Fibroblast of villous mesenchyme (primary cell): ENCODE measurements around the gene COL7A1. TPM values are rescaled to one million over a fixed set of nuclear protein-coding genes. Genes with fewer than 3 reads are reported as not detected.

Experiments used
- DNase-seq: peaks from one replicate; pipeline ENCODE4 v3.0.0-alpha.2; 2010; ENCODE audit warnings: low read depth
- H3K4me3 ChIP-seq: 2 replicates; pipeline ENCODE4 v1.5.1; 2011; ENCODE audit warnings: low read depth, mild to moderate bottlenecking, low read length
- total RNA-seq: library from RNA; depleted of rRNA; stranded (reverse); fragments of >200 nt; gene quantifications from 2 replicates; pipeline ENCODE4 v1.2.3, GENCODE V29; 2012
- TF ChIP-seq, protein P1 (sequence below): IDR thresholded peaks from 2 replicates; pipeline ENCODE4 v1.5.1; 2012; ENCODE audit warnings: low read depth, mild to moderate bottlenecking, low read length; ENCODE audit not compliant: insufficient read depth

COL7A1 gene
- total RNA-seq, 1 donor: 79.0 TPM

DNA sequence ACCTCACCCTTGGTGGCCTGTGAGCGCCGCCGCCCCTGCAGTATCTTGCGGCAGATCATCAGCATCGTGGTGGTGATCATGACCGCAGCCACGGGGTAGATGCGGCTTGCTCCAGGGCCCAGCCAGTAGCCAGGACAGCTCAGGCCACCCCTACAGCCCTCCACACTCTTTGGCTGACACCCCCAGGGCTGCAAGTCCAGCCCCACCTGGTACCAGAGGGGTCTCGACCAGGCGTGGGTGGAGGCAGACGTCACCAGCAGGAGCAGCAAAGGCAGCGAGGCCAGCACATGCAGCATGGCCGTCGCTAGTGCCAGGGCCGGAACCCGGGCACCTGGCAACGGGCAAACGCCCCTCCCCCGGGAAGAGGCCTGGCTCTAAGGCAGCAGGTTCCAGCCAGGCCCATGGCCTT lies 26.3 kb upstream of the COL7A1 start, which contains the start of gene TMEM89:
TSS of gene TMEM89 (minus strand) at position 309 of the 409 bp plus-strand sequence. CDS start at position 296, 13 bp downstream.
- DNase-seq: no peak
- no peak within 1 kb of the TSS for H3K4me3 ChIP-seq
- TF ChIP-seq, protein P1, sequence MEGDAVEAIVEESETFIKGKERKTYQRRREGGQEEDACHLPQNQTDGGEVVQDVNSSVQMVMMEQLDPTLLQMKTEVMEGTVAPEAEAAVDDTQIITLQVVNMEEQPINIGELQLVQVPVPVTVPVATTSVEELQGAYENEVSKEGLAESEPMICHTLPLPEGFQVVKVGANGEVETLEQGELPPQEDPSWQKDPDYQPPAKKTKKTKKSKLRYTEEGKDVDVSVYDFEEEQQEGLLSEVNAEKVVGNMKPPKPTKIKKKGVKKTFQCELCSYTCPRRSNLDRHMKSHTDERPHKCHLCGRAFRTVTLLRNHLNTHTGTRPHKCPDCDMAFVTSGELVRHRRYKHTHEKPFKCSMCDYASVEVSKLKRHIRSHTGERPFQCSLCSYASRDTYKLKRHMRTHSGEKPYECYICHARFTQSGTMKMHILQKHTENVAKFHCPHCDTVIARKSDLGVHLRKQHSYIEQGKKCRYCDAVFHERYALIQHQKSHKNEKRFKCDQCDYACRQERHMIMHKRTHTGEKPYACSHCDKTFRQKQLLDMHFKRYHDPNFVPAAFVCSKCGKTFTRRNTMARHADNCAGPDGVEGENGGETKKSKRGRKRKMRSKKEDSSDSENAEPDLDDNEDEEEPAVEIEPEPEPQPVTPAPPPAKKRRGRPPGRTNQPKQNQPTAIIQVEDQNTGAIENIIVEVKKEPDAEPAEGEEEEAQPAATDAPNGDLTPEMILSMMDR: no peak

DNA sequence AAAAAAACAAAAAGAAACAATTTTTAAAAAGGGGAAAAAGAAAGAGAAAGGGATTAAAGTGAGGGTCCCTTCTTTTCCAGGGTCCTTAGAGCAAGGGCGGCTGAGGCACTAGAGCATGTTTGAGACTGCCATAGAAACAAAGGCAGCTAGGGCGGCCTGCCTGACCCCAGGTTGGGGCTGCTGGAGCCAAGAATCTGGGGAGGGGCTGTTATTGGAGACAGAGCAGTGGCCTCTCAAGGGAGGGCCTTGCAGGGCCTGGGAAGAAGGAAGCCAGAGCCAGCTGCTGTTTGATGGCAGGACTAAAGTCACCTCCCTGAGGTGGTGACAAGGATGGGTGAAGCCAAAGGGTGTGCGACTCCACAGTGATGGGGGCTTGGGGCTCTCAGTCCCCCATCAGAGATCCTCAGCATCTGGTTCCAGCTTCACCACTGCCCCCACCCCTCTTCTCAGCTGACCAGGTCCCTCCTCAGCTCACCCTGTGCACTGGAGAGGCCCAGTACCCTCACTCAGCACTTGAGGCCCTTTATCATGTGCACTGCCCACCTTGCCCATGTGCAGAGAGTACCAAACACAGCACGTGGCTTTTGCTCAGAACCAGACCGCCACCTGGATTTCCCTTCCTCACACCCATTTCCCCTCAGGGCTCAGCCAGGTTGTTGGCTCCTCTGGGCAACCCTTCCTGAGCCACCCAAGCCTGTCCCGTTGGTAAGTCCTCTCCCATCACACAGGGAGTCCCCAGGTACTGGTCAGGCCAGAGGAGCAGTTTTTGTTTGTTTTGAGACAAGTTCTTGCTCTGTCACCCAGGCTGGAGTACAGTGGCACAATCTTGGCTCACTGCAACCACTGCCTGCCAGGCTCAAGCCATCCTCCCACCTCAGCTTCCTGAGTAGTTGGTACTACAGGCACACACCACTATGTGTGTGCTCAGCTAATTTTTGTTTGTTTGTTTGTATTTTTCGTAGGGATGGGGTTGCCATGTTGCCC lies 24.7 kb upstream of the COL7A1 start:
- H3K4me3 ChIP-seq: no peak overlapping the region
- DNase-seq: no peak
- TF ChIP-seq, protein P1: no peak

DNA sequence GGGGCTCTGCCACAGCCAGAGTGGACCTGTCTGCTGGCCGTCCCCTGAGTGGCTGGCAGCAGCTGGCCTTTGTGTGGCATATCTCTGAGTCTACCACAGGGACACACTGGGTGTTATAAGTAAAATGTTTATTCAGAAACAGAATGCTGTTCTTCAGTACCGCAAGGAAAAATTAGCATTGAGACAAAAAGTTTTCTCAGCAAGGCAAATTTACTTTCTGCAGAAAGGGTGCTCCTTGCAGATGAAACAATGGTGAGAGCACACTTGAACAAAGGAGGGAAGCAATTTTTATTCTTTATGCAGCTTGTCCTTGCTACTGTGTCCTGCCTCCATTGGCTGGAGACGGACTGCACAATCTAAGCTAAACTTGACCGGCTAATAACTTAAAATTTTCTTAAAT lies 22.4 kb upstream of the COL7A1 start:
- TF ChIP-seq, protein P1: no peak
- H3K4me3 ChIP-seq: no peak overlapping the region
- no peak for DNase-seq

DNA sequence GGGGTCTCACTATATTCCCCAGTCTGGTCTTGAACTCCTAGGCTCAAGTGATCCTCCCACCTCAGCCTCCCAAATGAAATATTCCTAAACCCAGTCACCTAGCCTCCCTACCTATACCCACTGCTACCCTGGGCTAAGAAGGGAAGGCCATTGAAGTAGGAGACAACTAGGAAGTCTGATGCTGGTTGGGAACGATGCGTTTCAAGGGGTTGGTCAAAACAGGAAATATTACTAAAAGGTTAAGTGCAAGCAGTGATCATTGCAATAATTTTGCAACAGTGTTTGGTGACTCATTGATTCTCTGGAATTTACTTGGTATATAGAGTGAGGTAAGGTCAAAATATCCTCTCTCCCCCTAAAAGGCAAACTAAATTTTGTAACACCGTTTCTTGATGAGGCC lies 18.9 kb upstream of the COL7A1 start:
- TF ChIP-seq, protein P1: no peak
- no peak overlapping the region for H3K4me3 ChIP-seq
- peak; percentile 92 for DNase-seq

DNA sequence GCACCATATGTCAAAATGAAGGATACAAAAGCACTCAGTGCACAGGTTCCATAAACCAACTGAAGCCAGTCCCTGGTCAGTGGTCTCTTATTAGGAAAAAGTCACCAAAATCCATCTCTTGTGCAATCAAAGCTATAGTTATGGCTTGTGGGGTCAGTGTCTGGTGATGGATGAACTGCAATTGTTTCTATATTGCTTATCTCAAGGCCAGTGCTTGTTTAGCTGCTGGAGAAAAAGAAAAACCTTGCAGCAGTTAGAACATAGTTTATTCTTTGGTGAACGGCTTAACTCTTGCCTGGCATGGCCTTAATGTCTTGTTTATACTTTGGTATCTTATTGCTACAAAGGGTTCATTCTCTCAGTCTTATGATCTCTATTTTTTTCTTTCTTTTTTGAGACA lies 17.2 kb upstream of the COL7A1 start:
- peak; percentile 50 for DNase-seq
- TF ChIP-seq, protein P1: no peak
- H3K4me3 ChIP-seq: no peak overlapping the region

DNA sequence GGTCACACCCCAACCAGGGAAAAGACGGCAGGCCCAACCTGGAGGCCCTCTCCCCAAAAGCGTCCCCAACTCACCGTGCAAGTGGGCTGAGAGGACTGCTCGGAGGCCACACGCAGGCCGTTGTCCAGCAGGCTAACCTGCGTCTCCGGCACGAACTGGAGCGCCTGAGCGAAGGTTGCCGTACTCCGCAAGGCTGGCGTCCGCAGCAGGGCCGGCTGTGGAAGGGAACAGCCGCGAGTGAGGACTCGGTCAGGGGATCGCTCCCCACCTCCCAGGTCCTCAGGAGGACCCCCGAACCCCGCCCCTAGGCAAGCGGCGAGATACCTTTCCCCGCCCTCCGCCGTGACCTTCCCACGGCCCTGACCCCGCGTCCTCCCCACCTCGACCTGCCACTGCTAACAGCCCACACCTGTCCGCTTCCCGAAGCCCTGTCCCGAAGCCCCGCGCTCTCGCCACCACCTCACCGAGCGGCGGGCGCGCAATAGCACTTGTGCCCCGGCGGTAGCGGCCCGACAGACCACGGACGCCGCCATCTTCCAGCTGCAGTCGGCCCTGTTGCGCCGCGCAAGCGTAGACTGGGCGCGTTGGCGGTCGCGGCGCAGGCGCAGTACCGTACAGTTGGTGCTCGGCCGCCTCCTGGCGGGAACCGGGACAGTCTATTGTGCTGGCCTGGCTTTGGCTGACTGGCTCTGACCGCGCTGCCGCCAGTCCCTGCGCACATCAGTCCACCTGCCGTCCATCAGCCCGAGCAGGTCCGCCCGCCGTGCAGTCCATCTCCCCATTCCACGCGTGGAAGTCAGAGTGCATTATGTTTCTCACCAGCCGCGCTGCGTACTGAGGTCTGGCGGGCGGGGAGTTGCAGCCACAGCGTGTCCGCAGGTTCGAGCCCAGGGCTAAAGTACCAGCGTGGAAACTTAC lies 14.2 kb upstream of the COL7A1 start, which contains the start of gene UQCRC1:
TSS of gene UQCRC1 (minus strand) at position 559 of the 918 bp plus-strand sequence. CDS start at position 533, 26 bp downstream.
- H3K4me3 ChIP-seq: peak within 1 kb of the TSS; percentile 98
- TF ChIP-seq, protein P1: peak; percentile 70
- DNase-seq: peak; percentile 93
